Eye (tissue), 1 donor: ENCODE data around the gene EPB41L1.

Source experiments
- DNase-seq: peaks from one replicate; pipeline ENCODE4 v3.0.0-alpha.2; 2015

EPB41L1 gene

GRCh38 chr20:36231331-36231730, 76.8 kb downstream of the EPB41L1 start:
- DNase-seq: no peak

DNA sequence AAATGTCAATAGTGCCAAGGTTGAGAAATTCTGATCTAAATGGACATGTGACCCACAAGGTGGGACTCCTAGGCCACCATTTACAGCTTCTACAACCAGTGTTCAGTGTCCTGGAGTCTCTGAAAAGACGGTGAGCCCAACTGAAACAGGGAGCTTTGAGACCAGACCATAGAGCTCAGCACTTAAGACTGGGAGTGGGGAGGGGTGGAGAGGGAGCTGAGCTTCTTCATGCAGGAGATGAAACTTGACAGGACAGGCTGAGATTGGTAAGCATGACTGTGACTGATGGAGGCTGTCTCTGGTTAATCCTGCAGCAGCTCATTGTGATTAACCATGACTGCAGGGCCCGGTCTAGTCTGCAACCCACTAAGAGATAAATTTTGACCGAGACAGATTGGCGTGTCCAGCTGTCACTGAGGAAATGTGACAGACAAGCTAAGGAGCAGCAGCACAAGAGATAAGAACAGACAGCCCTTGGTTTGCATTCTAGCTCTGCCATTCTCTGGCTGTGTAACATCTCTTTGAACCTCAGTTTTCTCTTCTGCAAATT, 80.3 kb downstream of the EPB41L1 start:
- peak; percentile 8 for DNase-seq

DNA sequence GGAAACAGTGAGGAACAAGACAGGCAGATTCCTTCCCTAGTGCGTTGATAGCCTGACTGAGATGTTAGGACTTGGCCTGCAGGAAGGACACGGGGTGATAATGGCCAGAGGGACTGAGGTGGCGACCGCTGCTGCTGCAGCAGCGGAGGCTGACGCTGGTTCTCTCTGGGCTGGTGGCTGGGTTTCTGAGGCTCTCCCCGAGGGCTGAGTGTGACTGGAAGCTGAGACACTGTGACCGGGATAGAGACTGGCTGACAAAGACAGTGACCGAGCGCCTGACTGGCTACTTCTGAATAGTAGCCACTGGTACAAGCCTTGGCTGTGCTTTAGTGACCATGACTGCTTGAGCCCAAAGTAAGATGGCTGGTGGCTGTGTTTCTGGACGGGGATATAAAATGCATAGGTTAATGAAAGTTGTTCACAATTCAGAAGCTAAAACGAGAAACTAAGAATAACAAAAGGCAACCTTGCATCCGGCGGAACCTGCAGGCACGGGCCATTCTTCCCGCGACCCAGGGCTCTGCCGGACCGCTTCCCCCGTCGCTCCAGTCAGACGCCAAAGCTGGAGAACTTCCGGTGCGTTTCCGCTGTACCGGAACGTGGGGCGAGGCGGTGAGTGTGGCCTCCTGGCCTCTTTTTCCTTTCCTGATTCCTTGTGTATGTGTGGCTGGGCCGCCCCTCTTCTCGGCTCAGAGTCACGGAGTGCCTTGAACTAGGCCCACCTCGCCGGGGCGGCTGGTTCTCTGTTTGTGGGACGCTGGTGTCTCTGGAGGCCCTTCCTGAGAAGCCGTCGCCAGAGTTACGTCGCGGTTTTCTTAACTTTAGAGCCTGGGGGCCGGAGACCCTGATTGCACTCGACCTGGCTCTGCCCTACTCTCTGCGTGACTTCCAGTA, 81.6 kb downstream of the EPB41L1 start, which contains the start of gene AAR2:
TSS of gene AAR2 (plus strand) at position 587 of the 894 bp plus-strand sequence. CDS start 3,391 bp downstream, outside the sequence.
- DNase-seq: peak; percentile 93

DNA sequence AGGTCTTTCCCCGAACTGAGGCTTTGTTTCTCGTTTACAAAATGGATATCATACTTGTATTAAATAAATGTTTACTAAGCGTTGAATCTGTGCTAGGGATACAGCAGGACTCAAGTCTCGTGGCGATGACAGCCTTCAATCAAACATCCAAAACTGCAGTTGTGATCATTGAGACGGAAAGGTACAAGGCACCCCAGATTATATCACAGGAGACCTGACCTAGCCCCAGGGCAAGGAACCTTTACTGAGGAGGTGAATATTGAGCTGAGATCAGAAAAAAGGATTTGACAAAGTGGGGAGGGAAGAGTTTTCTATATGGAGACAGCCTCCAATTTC, 82.2 kb downstream of the EPB41L1 start:
- no peak for DNase-seq

- DNase-seq: no peak
These were observed 82.9 kb downstream of the EPB41L1 start for GRCh38 chr20:36237477-36237876.

GRCh38 chr20:36238153-36238552, 83.6 kb downstream of the EPB41L1 start:
- DNase-seq: no peak

- DNase-seq: no peak
These were observed 84.2 kb downstream of the EPB41L1 start for GRCh38 chr20:36238760-36239159.

DNA sequence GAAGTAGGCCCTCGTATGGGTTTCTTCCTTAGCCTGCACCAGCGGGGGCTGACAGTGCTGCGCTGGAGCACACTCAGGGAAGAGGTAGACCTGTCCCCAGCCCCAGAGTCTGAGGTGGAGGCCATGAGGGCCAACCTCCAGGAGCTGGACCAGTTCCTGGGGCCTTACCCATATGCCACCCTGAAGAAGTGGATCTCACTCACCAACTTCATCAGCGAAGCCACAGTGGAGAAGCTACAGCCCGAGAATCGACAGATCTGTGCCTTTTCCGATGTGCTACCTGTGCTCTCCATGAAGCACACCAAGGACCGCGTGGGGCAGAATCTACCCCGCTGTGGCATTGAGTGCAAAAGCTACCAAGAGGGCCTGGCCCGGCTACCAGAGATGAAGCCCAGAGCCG, 85.5 kb downstream of the EPB41L1 start:
- DNase-seq: no peak

GRCh38 chr20:36241678-36242077, 87.1 kb downstream of the EPB41L1 start:
- DNase-seq: no peak

GRCh38 chr20:36243726-36244125, 89.2 kb downstream of the EPB41L1 start:
- DNase-seq: no peak

DNA sequence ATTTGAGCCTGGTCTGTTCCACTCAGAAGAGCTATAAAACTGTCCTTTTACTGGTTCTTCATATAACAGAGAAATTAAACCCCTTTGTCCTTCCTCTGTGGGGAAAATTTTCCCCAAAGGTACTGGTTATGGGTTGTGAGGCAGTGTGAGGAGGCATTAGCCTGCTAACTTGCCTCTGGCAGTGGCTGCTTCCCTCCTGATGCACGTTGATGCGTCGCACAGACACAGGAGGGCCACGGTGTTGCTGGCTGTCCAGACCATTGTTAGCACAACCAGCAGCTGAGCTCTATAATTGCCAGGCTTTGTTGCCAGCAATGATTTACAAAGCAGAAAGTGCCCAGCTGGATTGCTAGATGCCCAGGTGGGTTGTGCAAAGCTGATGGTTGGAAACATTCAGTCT, 91.9 kb downstream of the EPB41L1 start:
- DNase-seq: peak; percentile 8

- DNase-seq: no peak
These were observed 94.3 kb downstream of the EPB41L1 start for GRCh38 chr20:36248836-36249235.

DNA sequence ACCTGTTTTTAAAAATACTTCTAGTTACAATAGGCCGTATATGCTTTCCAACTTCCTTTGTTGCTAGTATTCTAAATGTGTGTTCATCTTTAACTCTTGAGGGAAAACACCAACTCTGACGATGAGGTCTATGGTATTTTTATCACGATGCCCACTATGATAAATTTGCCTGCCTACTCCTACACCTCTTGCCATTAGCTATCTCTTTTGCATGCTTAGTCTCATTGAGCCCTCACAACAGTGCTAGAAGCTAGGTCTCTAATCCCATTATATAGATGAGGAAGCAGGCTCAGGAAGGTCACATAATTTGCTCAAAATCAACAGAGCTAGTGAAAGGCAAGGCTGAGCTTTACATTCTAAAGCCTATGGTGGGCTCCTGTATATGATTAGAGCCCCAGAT, 94.9 kb downstream of the EPB41L1 start:
- no peak for DNase-seq

DNA sequence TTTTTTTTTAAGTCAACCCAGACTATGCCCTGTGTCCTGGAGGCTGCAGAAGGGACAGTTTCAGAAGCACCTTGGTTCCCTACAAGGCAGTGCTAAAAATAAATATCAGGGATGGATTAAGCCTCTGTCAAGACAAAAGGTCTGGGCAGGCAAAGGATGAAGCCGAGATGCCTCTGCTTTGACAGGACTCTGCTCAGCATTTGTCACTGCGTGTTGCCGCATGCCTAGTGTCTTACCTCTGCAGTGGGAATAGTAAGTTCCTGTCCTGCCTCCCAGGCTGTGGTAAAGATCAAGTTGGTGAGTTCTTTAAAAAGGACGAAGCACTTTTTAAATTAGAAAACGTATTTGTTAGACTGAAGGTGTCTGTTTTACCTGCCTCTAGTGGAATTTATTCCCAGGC, 96.9 kb downstream of the EPB41L1 start:
- DNase-seq: no peak

DNA sequence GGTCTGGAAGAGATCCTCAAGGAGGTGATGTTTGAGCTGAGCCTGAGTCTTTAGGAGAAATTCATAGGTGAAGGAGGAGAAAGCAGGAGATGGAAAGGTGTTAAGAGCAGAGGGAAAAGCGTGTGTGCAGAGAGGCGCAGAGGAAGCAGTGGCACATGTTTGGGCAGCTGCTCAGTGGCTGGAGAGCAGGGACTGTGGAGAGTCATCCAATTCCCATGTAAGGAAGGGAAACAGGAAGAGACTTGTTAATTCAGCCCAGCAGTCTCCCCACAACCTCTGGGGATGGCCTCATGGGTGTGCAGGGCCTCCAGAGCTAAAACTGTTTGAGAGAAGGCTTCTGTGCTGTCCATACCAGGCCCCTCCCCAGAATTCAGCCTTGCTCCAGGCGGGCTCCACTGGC, 98.0 kb downstream of the EPB41L1 start:
- no peak for DNase-seq

DNA sequence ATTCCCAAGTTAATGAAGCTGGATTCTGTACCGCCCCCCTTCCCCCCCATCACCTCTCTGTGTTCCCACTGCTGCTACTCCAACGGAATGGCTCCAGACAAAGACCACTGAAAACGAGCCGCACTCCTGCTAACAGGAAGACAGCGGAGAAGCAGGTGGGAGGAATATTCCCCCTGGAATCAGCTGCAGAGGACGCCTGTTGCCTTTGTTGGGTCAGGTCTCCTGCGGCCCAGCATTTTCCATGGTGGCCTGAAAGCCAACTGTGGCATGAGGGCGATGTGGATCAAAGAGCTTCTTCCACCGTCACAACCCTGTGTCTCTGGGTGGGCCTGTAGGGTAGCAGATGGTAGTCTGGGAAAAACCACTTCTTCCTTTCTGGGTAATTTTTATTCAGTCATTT, 98.5 kb downstream of the EPB41L1 start:
- DNase-seq: peak; percentile 35

GRCh38 chr20:36254076-36254475, 99.5 kb downstream of the EPB41L1 start:
- DNase-seq: no peak

DNA sequence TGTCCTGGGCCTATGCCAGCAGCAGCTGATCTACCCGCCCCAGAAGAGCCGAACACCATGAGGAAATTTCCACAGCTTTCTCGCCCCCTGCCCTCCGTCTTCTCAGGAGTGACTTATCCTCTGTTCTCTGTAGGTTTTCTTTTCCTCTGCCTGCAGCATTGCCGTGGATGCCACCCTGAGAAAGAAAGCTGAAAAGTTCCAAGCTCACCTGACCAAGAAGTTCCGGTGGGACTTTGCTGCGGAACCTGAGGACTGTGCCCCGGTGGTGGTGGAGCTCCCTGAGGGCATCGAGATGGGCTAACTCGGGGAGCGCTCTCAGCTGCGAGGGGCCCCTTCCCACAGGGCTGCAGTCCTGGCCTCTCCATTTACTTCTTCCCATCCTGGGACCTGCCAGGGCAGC, 100.9 kb downstream of the EPB41L1 start:
- DNase-seq: no peak

- peak; percentile 18 for DNase-seq
These were observed 104.9 kb downstream of the EPB41L1 start for GRCh38 chr20:36259177-36260061.

DNA sequence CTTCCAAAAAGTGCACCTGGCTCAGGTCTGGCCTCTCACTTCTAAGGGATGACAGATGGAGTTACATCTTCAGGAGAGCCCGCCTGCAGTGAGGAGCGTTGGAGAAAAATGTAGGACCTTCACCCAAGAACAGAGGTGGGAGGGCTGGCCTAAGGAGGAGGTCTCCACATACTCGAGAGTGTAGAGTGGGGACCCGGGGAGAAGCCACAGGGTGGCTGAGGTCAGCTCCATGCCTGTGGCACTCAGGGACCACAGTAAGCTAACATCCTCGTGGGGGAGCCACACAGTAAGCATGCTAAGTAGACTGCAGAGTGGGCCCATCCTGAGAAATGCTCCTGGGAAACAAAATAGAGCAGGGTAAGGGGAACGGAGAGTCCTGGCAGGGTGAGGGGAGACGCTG, 105.8 kb downstream of the EPB41L1 start:
- no peak for DNase-seq

DNA sequence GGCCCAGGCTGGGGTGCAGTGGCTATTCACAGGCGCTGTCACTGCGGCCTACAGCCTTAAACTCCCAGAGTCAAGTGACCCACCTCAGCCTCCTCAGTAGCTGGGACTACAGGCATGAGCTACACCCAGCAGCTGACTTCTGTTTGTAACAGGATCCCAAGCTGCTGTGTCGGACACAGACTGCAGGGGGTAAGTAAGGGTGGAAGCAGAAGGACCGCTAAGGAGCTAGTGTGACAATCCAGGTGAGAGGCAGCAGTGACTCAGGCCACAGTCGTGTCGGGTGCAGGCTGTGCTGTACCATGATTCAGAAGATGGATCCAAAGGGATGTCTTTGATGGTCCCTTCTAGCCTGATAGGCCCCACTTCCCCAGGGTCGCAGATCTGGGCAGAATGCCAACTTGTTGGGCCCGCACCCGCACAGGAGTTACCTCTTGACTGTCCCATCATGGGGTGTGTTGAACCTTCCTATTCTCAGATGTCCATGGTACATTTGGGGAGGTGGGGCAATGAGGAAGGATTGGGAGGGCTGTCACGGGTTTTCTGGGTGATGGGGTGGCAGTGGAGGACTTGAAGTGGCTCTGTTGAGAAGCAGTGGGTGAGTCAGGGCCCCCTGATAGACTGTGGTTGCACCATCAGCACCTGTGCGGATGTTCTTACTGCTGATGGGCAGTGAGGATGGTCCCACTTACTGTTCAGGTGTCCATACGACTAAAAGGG, 107.0 kb downstream of the EPB41L1 start:
- DNase-seq: no peak

GRCh38 chr20:36262440-36262839, 107.9 kb downstream of the EPB41L1 start:
- no peak for DNase-seq
